ENCODE data around the gene RAB22A. TPM values are rescaled to one million over a fixed set of nuclear protein-coding genes. Genes with fewer than 3 reads are reported as not detected.

RAB22A gene
- total and polyA plus RNA-seq, 2 of the 4 experiments (the other 2 are of a cell fraction), result 8.2 to 8.4 TPM

GRCh38 chr20:58390659-58391035, 81.1 kb downstream of the RAB22A start:
- no TSS peak for BruUV-seq (replicated peaks)
- Histone ChIP-seq H3K4me2 (ENCODE audit: low read depth, low read length) (peak overlapping the region; percentile 99), H4K20me1 (ENCODE audit: insufficient read depth, low read length) (peaks cover 57% of the 10 kb centered on the region), H3K9ac (ENCODE audit: low read depth, low read length) (no peak overlapping the region), H2BK15ac (ENCODE audit: low read depth, low read length) (no peak overlapping the region), H3K27me3 (ENCODE audit: control insufficient read depth, insufficient read depth, low read length) (no peaks in the 10 kb centered on the region), H4K91ac (ENCODE audit: insufficient read depth, low read depth, low read length) (no peak overlapping the region), H2AK9ac (replicated peaks; ENCODE audit: low read depth, low read length, poor library complexity) (no peak overlapping the region), H3K36me3 (ENCODE audit: control insufficient read depth, insufficient read depth, low read length) (peaks cover 6% of the 10 kb centered on the region; the same call in 1 of the 2 replicates), H3K79me1 (ENCODE audit: low read depth in 1 of 2, low read length in 2 of 2) (peaks cover 12 to 51% of the 10 kb centered on the region in 2 experiments), H3K27ac (ENCODE audit: insufficient read depth, low read length) (no peak overlapping the region), H2AK5ac (ENCODE audit: low read depth, low read length) (no peak overlapping the region), H2AFZ (replicated peaks; ENCODE audit: low read length, poor library complexity) (no peak overlapping the region), H3K4me3 (ENCODE audit: insufficient read depth, low read depth, low read length) (0 out of 2 replicates have a peak overlapping the region, but pooled peaks have one; percentile 19), H2BK20ac (ENCODE audit: low read depth, low read length) (no peak overlapping the region), H3K4me1 (ENCODE audit: control insufficient read depth, insufficient read depth, low read length) (peaks cover 8% of the 10 kb centered on the region), H3K9me3 (ENCODE audit: control insufficient read depth, insufficient read depth, low read length) (no peaks in the 10 kb centered on the region), H2BK5ac (ENCODE audit: low read depth, low read length, poor library complexity, severe bottlenecking) (no peak overlapping the region), H3K14ac (replicated peaks; ENCODE audit: low read depth, low read length) (no peak overlapping the region), H3K18ac (ENCODE audit: low read depth, low read length) (no peak overlapping the region), H4K8ac (ENCODE audit: low read depth in 2 of 2, low read length in 2 of 2) (no peak overlapping the region; a peak in 1 of 4 replicates), H3K56ac (ENCODE audit: extremely low read depth, insufficient read depth, low read length) (no peak overlapping the region), H2BK120ac (ENCODE audit: low read depth, low read length) (no peak overlapping the region), H3K9me1 (ENCODE audit: insufficient read depth, low read length) (peaks cover 26% of the 10 kb centered on the region), H4K5ac (ENCODE audit: low read depth, low read length) (no peak overlapping the region), H3K4ac (ENCODE audit: low read depth, low read length) (no peak overlapping the region), H3K23ac (ENCODE audit: low read depth, low read length) (0 out of 2 replicates have a peak overlapping the region, but pooled peaks have one; percentile 99)
- WGBS, 2 experiments (ENCODE audit: extremely low coverage in 2 of 2, insufficient read length in 1 of 2), result 92% methylated on average over 2 of the region's 8 CpGs; no CpG with 5 or more reads in 1 of the 2 experiments
- POLR2A ChIA-PET (ENCODE audit: unreplicated experiment), result no interaction called here
- TF ChIP-seq POLR2A (IDR thresholded peaks at IDR 0.05; ENCODE audit: low read depth, low read length), result no peak
- TF ChIP-seq SMC3 (IDR thresholded peaks at IDR 0.05; ENCODE audit: low read depth, low read length), result no peak
- TF ChIP-seq CTCF (conservative IDR thresholded peaks at IDR 0.05; ENCODE audit: low read depth, low read length), result no peak
- no peak for TF ChIP-seq USF2 (IDR thresholded peaks at IDR 0.05; ENCODE audit: low read depth, low read length)
- no peak for TF ChIP-seq MXI1 (IDR thresholded peaks at IDR 0.05; ENCODE audit: borderline replicate concordance, low read depth, low read length)
- no peak for TF ChIP-seq RCOR1 (IDR thresholded peaks at IDR 0.05; ENCODE audit: insufficient replicate concordance, low read length)
- ATAC-seq (ENCODE audit: low read depth) (no peak), DNase-seq (no peak)
- dilution Hi-C loops (cut with HindIII; ENCODE audit: low sequenced_read_pairs, unreplicated experiment) (no loop called here), intact Hi-C loops (cut with micrococcal nuclease) (no loop called here), in situ Hi-C loops (cut with MboI; ENCODE audit: low sequenced_read_pairs) (no loop called here)
- CTCF ChIA-PET, result no interaction called here

All from IMR-90 (cell line).